SK-N-SH treated with all-trans-retinoic acid at 6 μM for 48 hours (cell line): ENCODE measurements around the gene DTX4.

Source experiments
- ATAC-seq: fragments of 200-7000 bp; cut with Tn5 transposase; 3 replicates; pipeline ENCODE4 v1.9.1; 2020; ENCODE audit warnings: mild to moderate bottlenecking, moderate library complexity
- ARNTL ChIP-seq: fragments of 450-650 bp; formaldehyde crosslinking; IDR thresholded peaks from 2 replicates; pipeline ENCODE4 v1.5.0; 2020; ENCODE audit warnings: low read depth, mild to moderate bottlenecking, moderate library complexity, borderline replicate concordance
- BACH2 ChIP-seq: fragments of 250-450 bp; sonication (Bioruptor Pico); IDR thresholded peaks from 2 replicates; pipeline ENCODE4 v1.9.0; 2021; ENCODE audit warnings: mild to moderate bottlenecking, borderline replicate concordance
- CSDC2 ChIP-seq: fragments of 250-450 bp; sonication (Bioruptor Pico); IDR thresholded peaks from 2 replicates; pipeline ENCODE4 v1.5.0; 2020; ENCODE audit warnings: mild to moderate bottlenecking, moderate library complexity
- ESRRG ChIP-seq: fragments of 250-450 bp; sonication (Bioruptor Pico); IDR thresholded peaks from 2 replicates; pipeline ENCODE4 v1.6.1; 2021; ENCODE audit warnings: mild to moderate bottlenecking
- GLIS3 ChIP-seq: fragments of 250-450 bp; sonication (Bioruptor Pico); IDR thresholded peaks from 2 replicates; pipeline ENCODE4 v1.5.0; 2020; ENCODE audit warnings: mild to moderate bottlenecking, moderate library complexity
- ISL1 ChIP-seq: fragments of 250-450 bp; sonication (Bioruptor Pico); IDR thresholded peaks from 2 replicates; pipeline ENCODE4 v2.1.2; 2022; ENCODE audit warnings: mild to moderate bottlenecking, moderate library complexity
- OSR1 ChIP-seq: fragments of 250-450 bp; sonication (Bioruptor Pico); IDR thresholded peaks from 2 replicates; pipeline ENCODE4 v1.8.0; 2022; ENCODE audit warnings: moderate library complexity, mild to moderate bottlenecking, inconsistent platforms
- PPARA ChIP-seq: fragments of 250-450 bp; sonication (Bioruptor Pico); IDR thresholded peaks from 2 replicates; pipeline ENCODE4 v1.5.0; 2020; ENCODE audit warnings: mild to moderate bottlenecking, borderline replicate concordance
- SNAI2 ChIP-seq: fragments of 250-450 bp; sonication (Bioruptor Pico); IDR thresholded peaks from 2 replicates; pipeline ENCODE4 v1.5.0; 2020; ENCODE audit warnings: mild to moderate bottlenecking, moderate library complexity
- TOX ChIP-seq: fragments of 250-450 bp; sonication (Bioruptor Pico); IDR thresholded peaks from 2 replicates; pipeline ENCODE4 v1.8.0; 2021; ENCODE audit warnings: mild to moderate bottlenecking, moderate library complexity, borderline replicate concordance
- ZC3H10 ChIP-seq: fragments of 250-450 bp; sonication (Bioruptor Pico); IDR thresholded peaks from 2 replicates; pipeline ENCODE4 v1.5.1; 2021; ENCODE audit warnings: mild to moderate bottlenecking, moderate library complexity
- ZFP3 ChIP-seq: fragments of 250-450 bp; sonication (Bioruptor Pico); IDR thresholded peaks from 2 replicates; pipeline ENCODE4 v1.5.0; 2020; ENCODE audit warnings: mild to moderate bottlenecking, moderate library complexity
- ZNF70 ChIP-seq: fragments of 450-650 bp; formaldehyde crosslinking; IDR thresholded peaks from 2 replicates; pipeline ENCODE4 v1.5.0; 2020; ENCODE audit warnings: mild to moderate bottlenecking, moderate library complexity
- ZNF8 ChIP-seq: fragments of 450-650 bp; formaldehyde crosslinking; IDR thresholded peaks from 2 replicates; pipeline ENCODE4 v1.5.0; 2020; ENCODE audit warnings: mild to moderate bottlenecking, moderate library complexity
- TF ChIP-seq, protein P1 (sequence below): fragments of 250-450 bp; sonication (Bioruptor Pico); IDR thresholded peaks from 2 replicates; pipeline ENCODE4 v1.5.0; 2020; ENCODE audit warnings: mild to moderate bottlenecking, moderate library complexity
- TF ChIP-seq, protein P2 (sequence below): fragments of 250-450 bp; sonication (Bioruptor Pico); IDR thresholded peaks from 2 replicates; pipeline ENCODE4 v1.8.0; 2021; ENCODE audit warnings: low read depth, mild to moderate bottlenecking, moderate library complexity, borderline replicate concordance
- TF ChIP-seq, protein P3 (sequence below): fragments of 250-450 bp; sonication (Bioruptor Pico); IDR thresholded peaks from 2 replicates; pipeline ENCODE4 v1.5.1; 2020; ENCODE audit warnings: low read depth, mild to moderate bottlenecking, moderate library complexity
- TF ChIP-seq, protein P4 (sequence below): fragments of 250-450 bp; sonication (Bioruptor Pico); IDR thresholded peaks from 2 replicates; pipeline ENCODE4 v1.5.1; 2021; ENCODE audit warnings: mild to moderate bottlenecking, moderate library complexity
- TF ChIP-seq, protein P5 (sequence below): fragments of 250-450 bp; sonication (Bioruptor Pico); IDR thresholded peaks from 2 replicates; pipeline ENCODE4 v1.8.0; 2020; ENCODE audit warnings: mild to moderate bottlenecking, moderate library complexity, borderline replicate concordance

The DTX4 gene

DNA sequence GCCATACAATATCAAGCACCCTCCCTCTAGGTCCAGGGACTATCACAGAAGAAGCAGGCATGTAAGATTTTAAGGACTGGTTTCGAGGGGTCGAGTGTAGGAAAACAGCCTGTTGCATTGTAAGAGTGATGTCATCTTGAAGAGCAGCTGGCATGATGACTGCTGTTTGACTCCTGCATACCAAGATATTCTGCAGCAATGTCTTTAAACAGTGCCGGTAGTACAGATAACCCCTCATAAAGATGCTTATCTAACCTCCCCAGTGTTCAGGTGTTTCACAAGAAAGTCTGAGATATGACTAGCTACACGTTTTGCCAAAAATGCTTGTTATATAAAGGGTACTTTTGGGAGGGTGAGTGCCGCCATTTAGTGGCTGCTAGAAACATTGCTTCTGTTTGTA is 17.3 kb upstream of the DTX4 start (continued):
- TF ChIP-seq, protein P1, sequence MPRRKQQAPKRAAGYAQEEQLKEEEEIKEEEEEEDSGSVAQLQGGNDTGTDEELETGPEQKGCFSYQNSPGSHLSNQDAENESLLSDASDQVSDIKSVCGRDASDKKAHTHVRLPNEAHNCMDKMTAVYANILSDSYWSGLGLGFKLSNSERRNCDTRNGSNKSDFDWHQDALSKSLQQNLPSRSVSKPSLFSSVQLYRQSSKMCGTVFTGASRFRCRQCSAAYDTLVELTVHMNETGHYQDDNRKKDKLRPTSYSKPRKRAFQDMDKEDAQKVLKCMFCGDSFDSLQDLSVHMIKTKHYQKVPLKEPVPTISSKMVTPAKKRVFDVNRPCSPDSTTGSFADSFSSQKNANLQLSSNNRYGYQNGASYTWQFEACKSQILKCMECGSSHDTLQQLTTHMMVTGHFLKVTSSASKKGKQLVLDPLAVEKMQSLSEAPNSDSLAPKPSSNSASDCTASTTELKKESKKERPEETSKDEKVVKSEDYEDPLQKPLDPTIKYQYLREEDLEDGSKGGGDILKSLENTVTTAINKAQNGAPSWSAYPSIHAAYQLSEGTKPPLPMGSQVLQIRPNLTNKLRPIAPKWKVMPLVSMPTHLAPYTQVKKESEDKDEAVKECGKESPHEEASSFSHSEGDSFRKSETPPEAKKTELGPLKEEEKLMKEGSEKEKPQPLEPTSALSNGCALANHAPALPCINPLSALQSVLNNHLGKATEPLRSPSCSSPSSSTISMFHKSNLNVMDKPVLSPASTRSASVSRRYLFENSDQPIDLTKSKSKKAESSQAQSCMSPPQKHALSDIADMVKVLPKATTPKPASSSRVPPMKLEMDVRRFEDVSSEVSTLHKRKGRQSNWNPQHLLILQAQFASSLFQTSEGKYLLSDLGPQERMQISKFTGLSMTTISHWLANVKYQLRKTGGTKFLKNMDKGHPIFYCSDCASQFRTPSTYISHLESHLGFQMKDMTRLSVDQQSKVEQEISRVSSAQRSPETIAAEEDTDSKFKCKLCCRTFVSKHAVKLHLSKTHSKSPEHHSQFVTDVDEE (CRISPR knock-in tag): no peak
- no peak for TF ChIP-seq ZFP3 (CRISPR knock-in tag)
- TF ChIP-seq TOX (CRISPR knock-in tag): no peak
- TF ChIP-seq, protein P2, sequence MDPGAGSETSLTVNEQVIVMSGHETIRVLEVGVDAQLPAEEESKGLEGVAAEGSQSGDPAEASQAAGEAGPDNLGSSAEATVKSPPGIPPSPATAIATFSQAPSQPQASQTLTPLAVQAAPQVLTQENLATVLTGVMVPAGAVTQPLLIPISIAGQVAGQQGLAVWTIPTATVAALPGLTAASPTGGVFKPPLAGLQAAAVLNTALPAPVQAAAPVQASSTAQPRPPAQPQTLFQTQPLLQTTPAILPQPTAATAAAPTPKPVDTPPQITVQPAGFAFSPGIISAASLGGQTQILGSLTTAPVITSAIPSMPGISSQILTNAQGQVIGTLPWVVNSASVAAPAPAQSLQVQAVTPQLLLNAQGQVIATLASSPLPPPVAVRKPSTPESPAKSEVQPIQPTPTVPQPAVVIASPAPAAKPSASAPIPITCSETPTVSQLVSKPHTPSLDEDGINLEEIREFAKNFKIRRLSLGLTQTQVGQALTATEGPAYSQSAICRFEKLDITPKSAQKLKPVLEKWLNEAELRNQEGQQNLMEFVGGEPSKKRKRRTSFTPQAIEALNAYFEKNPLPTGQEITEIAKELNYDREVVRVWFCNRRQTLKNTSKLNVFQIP (CRISPR knock-in tag): no peak

DNA sequence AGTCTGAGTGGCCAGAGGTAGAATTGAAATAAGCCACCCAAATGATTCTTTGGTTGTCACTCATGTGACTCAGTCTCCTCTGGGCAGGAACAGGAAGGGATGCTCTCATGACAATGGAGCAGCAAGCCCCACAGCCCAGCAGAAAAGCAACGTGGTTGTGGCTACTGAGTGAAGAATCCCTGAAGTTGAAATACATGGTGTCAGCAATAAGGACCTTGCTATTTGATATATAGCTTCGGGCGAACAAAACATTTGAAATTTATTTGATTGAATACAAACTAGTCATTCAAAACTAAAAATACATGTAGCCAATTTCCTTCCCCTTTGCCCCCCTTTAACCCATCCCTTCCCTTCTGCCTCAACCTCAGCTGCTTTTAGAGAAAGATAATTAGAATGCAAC is 14.5 kb upstream of the DTX4 start:
- TF ChIP-seq ZC3H10 (CRISPR knock-in tag): no peak
- TF ChIP-seq ESRRG: no peak
- TF ChIP-seq ZFP3 (CRISPR knock-in tag): no peak
- TF ChIP-seq, protein P1 (CRISPR knock-in tag): no peak
- no peak for TF ChIP-seq ZNF70 (CRISPR knock-in tag)
- TF ChIP-seq SNAI2 (CRISPR knock-in tag): no peak
- TF ChIP-seq, protein P3, sequence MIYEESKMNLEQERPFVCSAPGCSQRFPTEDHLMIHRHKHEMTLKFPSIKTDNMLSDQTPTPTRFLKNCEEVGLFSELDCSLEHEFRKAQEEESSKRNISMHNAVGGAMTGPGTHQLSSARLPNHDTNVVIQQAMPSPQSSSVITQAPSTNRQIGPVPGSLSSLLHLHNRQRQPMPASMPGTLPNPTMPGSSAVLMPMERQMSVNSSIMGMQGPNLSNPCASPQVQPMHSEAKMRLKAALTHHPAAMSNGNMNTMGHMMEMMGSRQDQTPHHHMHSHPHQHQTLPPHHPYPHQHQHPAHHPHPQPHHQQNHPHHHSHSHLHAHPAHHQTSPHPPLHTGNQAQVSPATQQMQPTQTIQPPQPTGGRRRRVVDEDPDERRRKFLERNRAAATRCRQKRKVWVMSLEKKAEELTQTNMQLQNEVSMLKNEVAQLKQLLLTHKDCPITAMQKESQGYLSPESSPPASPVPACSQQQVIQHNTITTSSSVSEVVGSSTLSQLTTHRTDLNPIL (CRISPR knock-in tag): no peak
- TF ChIP-seq OSR1 (CRISPR knock-in tag): no peak
- no peak for TF ChIP-seq BACH2
- TF ChIP-seq, protein P4, sequence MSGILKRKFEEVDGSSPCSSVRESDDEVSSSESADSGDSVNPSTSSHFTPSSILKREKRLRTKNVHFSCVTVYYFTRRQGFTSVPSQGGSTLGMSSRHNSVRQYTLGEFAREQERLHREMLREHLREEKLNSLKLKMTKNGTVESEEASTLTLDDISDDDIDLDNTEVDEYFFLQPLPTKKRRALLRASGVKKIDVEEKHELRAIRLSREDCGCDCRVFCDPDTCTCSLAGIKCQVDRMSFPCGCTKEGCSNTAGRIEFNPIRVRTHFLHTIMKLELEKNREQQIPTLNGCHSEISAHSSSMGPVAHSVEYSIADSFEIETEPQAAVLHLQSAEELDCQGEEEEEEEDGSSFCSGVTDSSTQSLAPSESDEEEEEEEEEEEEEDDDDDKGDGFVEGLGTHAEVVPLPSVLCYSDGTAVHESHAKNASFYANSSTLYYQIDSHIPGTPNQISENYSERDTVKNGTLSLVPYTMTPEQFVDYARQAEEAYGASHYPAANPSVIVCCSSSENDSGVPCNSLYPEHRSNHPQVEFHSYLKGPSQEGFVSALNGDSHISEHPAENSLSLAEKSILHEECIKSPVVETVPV (CRISPR knock-in tag): no peak
- no peak for TF ChIP-seq CSDC2 (CRISPR knock-in tag)
- TF ChIP-seq ISL1: no peak
- no peak for TF ChIP-seq ARNTL (CRISPR knock-in tag)
- TF ChIP-seq, protein P5, sequence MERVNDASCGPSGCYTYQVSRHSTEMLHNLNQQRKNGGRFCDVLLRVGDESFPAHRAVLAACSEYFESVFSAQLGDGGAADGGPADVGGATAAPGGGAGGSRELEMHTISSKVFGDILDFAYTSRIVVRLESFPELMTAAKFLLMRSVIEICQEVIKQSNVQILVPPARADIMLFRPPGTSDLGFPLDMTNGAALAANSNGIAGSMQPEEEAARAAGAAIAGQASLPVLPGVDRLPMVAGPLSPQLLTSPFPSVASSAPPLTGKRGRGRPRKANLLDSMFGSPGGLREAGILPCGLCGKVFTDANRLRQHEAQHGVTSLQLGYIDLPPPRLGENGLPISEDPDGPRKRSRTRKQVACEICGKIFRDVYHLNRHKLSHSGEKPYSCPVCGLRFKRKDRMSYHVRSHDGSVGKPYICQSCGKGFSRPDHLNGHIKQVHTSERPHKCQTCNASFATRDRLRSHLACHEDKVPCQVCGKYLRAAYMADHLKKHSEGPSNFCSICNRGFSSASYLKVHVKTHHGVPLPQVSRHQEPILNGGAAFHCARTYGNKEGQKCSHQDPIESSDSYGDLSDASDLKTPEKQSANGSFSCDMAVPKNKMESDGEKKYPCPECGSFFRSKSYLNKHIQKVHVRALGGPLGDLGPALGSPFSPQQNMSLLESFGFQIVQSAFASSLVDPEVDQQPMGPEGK (CRISPR knock-in tag): no peak
- no peak for TF ChIP-seq GLIS3
- TF ChIP-seq TOX (CRISPR knock-in tag): no peak
- no peak for TF ChIP-seq ZNF8 (CRISPR knock-in tag)
- TF ChIP-seq, protein P2 (CRISPR knock-in tag): no peak
- no peak for TF ChIP-seq PPARA
- ATAC-seq: no peak
